Aorta (tissue), 5 donors: ENCODE results near the gene ANKRD18A. TPM values are rescaled to one million over a fixed set of nuclear protein-coding genes. Genes with fewer than 3 reads are reported as not detected.

ENCODE experiments used
- ATAC-seq: fragments of 200-7000 bp; cut with Tn5 transposase; one replicate; pipeline ENCODE4 v1.9.1; 2022; ENCODE audit warnings: moderate library complexity; ENCODE audit not compliant: low FRiP score
- DNase-seq, 2 donors: peaks; one replicate each; pipeline ENCODE4 v3.0.0-alpha.2; 2020
- H3K27ac ChIP-seq, 2 donors: one replicate each; pipeline ENCODE4 v1.5.1; 2013; ENCODE audit warnings: low read length in 2 of 2, mild to moderate bottlenecking in 2 of 2, moderate library complexity in 2 of 2, control low read depth in 1 of 2, inconsistent platforms in 1 of 2, low read depth in 1 of 2
- H3K27me3 ChIP-seq, 2 donors: one replicate each; pipeline ENCODE4 v1.6.1; 2013; ENCODE audit warnings: control low read depth in 1 of 2, low read length in 1 of 2, mild to moderate bottlenecking in 1 of 2, moderate library complexity in 1 of 2; ENCODE audit not compliant: insufficient read depth in 2 of 2, control insufficient read depth in 1 of 2
- H3K36me3 ChIP-seq, 2 donors: one replicate each; pipeline ENCODE4 v1.6.1; 2013; ENCODE audit warnings: control low read depth in 1 of 2, low read length in 1 of 2, mild to moderate bottlenecking in 1 of 2; ENCODE audit not compliant: insufficient read depth in 2 of 2, control insufficient read depth in 1 of 2
- H3K4me1 ChIP-seq, 2 donors: one replicate each; pipeline ENCODE4 v1.6.1; 2013; ENCODE audit warnings: low read length in 2 of 2, control low read depth in 1 of 2, mild to moderate bottlenecking in 1 of 2, moderate library complexity in 1 of 2; ENCODE audit not compliant: insufficient read depth in 2 of 2, control insufficient read depth in 1 of 2
- H3K4me3 ChIP-seq, 2 donors: one replicate each; pipeline ENCODE4 v1.5.1; 2013; ENCODE audit warnings: low read length in 2 of 2, control low read depth in 1 of 2, mild to moderate bottlenecking in 1 of 2
- H3K9me3 ChIP-seq: one replicate; pipeline ENCODE4 v1.6.1; 2013; ENCODE audit warnings: mild to moderate bottlenecking, low read length; ENCODE audit not compliant: control insufficient read depth
- WGBS, 2 donors: extraction: QIAGEN DNeasy Blood & Tissue Kit; methylation state at CpG; one replicate each; pipeline ENCODE4 v1.1.7; 2013; 5-methylcytosine and 5-hydroxymethylcytosine counted together
- intact Hi-C, 2 donors: fragments of 100-400 bp; cut with DNase I; formaldehyde crosslinking; loops; one replicate each; pipeline versions ENCODE4 v1.14.2 to v1.15.0; 2022
- long read RNA-seq, 2 donors: library from polyadenylated mRNA; unstranded; transcript quantifications; one replicate each; pipeline ENCODE4 v2.0.0, GENCODE V29; 2020 to 2021
- polyA plus RNA-seq, 2 donors: library from polyadenylated mRNA; stranded (reverse); fragments of 200-250 nt; gene quantifications; one replicate each; pipeline ENCODE4 v1.2.3, GENCODE V29; 2013
- total RNA-seq, 2 donors: library from RNA; stranded (reverse); fragmentation: NEBNext Ultra II Directional; extraction: Animal tissue kit (Norgen Biotek cat#: 25700); gene quantifications; one replicate each; pipeline ENCODE4 v1.2.1, GENCODE V29; 2021
- donor health status: healthy with polysubstance abuse.
- donor health status: Bipolar disorder and iron deficiency.
- donor health status: DM: no; HTN: no; CAD: no.
- donor health status: DM: no; HTN: no; CAD: no.
- donor health status: DM: yes; HTN: yes; CAD: no.

Gene ANKRD18A
- under 1 TPM; 0.06 to 0.18 TPM for total RNA-seq
- polyA plus RNA-seq = not detected
- long read RNA-seq, donor 1 = 0 reads
- long read RNA-seq, donor 2 = 0 reads

DNA sequence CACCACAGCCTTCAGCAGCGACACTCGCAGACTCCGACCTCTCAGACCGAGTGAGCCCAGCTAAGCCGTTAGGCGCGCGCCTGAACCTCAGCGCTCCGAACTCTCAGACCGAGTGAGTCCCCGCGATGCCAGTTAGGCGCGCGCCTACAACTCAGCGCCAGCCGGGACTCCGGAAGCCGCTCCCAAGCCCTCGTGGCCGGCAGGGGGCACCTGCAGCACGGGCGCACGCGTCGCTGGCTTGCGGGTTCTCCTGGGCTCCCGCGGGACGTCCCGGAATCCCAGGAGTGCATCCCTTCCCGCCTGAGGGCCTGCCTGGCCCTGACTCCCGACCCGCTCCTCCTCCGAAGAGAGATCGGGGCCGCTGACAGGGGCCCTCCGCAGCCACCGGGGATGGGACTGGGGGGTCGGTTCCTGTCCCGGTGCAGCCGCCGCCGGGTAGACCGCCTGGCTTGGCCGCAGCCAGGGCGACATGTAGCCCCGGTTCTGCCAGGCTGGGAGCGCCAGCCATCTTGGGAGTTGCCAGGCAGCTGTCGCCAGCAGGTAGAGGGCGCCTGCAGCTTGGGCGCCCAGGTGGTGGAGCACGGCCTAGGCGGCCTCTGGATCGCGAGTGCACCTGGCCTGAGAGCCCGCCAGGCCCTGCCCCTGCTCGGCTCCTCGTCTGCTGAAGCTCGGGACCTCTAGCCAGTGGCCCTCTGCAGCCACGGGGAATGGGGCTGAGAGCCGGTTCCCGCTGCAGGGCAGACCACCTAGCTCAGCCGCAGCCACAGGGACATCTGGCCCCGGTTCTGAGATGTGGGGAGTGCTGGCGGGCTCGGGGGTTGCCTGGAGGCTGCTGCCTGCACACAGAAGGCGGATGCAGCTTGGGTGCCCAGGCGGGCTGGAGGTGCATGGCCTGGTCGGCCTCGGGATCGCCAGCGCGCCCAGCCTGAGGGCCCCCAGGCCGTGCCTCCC is at the start of gene ANKRD18A:
TSS of gene ANKRD18A (minus strand) at position 114 of the 951 bp plus-strand sequence. CDS start 311 bp downstream, outside the sequence.
- ATAC-seq = peak; percentile 75

DNA sequence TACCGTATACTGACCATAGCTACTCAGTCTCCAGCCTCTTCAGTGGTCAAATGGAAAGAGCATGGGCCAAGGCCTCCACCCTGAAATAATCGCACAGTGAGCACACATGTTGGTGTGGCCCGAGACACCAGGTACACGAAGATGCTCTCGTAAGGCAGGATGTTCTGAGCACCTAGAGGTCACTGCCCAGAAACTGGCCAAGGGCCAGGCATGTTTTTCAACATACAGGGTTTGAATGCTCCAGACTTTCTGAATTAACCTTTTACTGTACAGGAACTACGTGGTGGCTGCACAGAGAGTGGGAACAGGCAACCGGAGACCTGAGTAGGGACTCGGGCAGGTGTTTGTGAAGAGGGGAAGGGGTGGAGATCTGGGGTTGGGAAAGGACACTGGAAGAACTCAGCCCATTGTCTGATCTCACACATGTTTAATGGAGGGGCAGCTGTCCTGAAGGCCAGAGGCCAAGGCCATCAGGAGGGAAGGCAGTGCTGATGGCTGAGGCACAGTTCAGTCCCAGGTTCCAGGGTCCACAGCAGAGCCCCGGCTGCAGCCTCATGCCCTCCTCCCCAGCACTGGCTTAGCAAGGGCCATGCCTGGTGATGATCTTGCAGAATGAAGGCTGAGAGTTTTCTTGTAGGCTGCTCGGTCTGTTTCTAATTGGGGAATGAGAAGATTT is 48.5 kb upstream of the ANKRD18A start:
- DNase-seq = no peak
- H3K4me1 ChIP-seq = no peaks in the 10 kb centered on the region
- no peaks in the 10 kb centered on the region for H3K36me3 ChIP-seq
- no peak overlapping the region for H3K27ac ChIP-seq
- no peaks in the 10 kb centered on the region for H3K9me3 ChIP-seq
- no peak for ATAC-seq
- no peaks in the 10 kb centered on the region for H3K27me3 ChIP-seq
- 93 to 95% methylated on average over 10 of the region's 10 CpGs for WGBS, 2 donors
- H3K4me3 ChIP-seq = no peak overlapping the region
- intact Hi-C loops = no loop called here

More for the DNA sequence above, at the start of gene ANKRD18A:
- H3K27me3 ChIP-seq = no peaks in the 10 kb centered on the region
- peak within 1 kb of the TSS in 1 of 2 donors; percentile 2 for H3K4me3 ChIP-seq
- no peaks in the 10 kb centered on the region for H3K4me1 ChIP-seq
- H3K36me3 ChIP-seq = no peaks in the 10 kb centered on the region
- intact Hi-C loops = no loop called here
- H3K9me3 ChIP-seq = no peaks in the 10 kb centered on the region
- DNase-seq = peak; percentile 62 to 84
- H3K27ac ChIP-seq = no peak within 1 kb of the TSS
- WGBS, 2 donors = 1 to 2% methylated on average over 64 to 76 of the region's 76 CpGs

DNA sequence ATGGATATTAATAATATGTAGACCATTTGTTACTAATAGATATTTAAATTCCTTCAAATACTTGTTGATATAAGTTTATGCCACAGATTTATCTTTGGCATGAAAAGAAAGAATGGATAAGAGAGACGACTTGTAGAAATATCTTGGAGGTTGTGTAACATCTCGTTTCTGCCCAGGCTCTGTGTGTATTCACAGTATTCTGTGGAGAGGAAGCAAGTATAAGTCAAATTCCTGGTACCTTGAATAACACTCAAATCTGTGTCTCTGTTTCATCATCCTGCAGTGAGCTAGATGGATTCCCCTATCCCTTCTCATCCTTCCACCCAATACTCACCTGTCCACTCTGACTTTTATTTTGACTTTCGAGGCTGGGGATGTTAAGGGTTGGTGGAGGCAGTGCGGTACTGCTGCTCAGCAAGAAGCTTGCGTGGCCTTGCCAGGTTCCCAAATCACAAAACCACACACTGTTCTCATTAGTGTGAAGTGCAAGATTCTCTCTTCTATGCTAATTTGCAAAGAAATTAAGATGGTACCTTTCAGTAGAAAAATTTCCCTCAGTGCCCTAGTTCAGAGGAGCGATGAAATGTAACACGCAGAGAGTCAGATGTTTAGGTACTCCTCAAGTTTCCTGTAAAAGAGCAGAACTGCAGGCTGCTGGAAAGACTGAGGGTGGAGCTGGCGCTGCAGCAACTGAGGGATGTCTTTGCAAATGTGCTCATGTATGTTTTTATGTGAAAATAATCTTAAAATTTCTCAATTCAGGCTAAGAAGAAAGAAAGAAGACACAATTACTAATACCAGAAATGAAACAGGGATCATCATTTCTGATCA is 42.6 kb upstream of the ANKRD18A start:
- Histone ChIP-seq H3K4me3 (no peak overlapping the region), H3K4me1 (no peaks in the 10 kb centered on the region), H3K9me3 (no peaks in the 10 kb centered on the region), H3K36me3 (no peaks in the 10 kb centered on the region), H3K27me3 (no peaks in the 10 kb centered on the region), H3K27ac (no peak overlapping the region)
- 49 to 59% methylated on average over 8 of the region's 8 CpGs for WGBS, 2 donors
- DNase-seq (no peak), ATAC-seq (no peak)
- intact Hi-C loops = no loop called here

DNA sequence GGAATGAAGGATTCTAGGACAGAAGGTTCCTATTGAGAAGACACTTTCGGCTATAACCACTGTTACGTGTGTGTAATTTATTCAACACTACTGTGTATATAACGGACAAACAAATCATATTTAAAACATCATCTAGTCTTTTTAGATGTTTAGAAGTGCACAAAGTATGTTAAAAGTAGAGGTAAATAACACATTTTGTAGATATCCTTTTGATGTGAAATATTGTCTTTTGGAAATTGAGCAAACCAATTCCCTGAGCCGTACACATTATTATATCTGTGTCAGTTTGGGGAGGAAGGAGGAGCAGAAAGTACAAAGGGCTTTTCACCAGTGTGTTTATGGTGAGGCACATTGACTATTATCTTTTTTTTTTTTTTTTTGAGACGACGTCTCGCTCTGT is 39.1 kb upstream of the ANKRD18A start:
- Histone ChIP-seq H3K27ac (no peak overlapping the region), H3K4me1 (no peaks in the 10 kb centered on the region), H3K36me3 (no peaks in the 10 kb centered on the region), H3K27me3 (no peaks in the 10 kb centered on the region), H3K4me3 (no peak overlapping the region), H3K9me3 (no peaks in the 10 kb centered on the region)
- no peak for DNase-seq
- intact Hi-C loops = no loop called here
- 88 to 90% methylated on average over 7 of the region's 7 CpGs for WGBS, 2 donors
- ATAC-seq = no peak

DNA sequence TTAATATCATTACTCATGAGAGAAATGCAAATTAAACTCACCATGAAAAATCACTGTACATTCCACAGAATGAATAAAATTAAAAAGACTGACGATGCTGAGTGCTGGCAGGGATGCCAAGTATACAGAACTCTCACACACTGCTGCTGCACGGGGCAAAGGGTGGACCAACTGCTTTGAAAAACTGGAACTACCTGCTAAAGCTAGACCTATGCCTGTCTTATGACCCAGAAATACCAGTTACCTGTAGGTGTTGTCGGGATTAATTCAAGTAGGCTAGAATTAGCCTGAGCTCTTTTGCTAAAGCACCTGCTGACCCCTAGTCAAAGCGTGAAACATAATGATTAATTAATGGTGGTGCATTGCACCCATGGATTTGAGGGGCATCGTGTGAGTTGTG is 36.5 kb upstream of the ANKRD18A start:
- Histone ChIP-seq H3K27me3 (no peaks in the 10 kb centered on the region), H3K27ac (no peak overlapping the region), H3K9me3 (no peaks in the 10 kb centered on the region), H3K36me3 (no peaks in the 10 kb centered on the region), H3K4me1 (no peaks in the 10 kb centered on the region), H3K4me3 (no peak overlapping the region)
- intact Hi-C loops = no loop called here
- DNase-seq (no peak), ATAC-seq (no peak)
- whole genome bisulfite sequencing, 2 donors = 23 to 24% methylated on average over 5 of the region's 5 CpGs

DNA sequence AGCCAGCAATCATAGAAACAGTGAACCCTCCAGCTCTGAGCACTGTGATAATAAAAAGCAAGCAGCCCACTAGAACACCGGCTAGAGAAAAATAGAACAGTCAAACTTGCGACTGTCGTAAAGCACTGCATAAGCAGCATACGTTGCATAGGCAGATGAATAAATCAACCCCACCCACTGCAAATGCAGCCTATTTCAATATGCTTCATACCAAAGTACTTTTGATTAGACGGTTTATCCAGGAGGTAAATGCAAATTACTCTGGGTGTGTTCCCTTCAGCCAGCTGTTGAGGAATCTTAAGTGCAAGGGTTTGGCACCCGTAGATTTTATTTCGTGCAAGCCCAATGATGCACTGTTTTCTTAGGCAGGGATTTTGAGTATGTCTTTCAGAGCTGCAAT is 32.1 kb upstream of the ANKRD18A start:
- Histone ChIP-seq H3K27ac (no peak overlapping the region), H3K4me3 (no peak overlapping the region), H3K9me3 (no peaks in the 10 kb centered on the region), H3K4me1 (no peaks in the 10 kb centered on the region), H3K36me3 (no peaks in the 10 kb centered on the region), H3K27me3 (no peaks in the 10 kb centered on the region)
- ATAC-seq (no peak), DNase-seq (no peak)
- intact Hi-C loops = no loop called here
- WGBS, 2 donors = 57 to 64% methylated on average over 7 of the region's 7 CpGs

DNA sequence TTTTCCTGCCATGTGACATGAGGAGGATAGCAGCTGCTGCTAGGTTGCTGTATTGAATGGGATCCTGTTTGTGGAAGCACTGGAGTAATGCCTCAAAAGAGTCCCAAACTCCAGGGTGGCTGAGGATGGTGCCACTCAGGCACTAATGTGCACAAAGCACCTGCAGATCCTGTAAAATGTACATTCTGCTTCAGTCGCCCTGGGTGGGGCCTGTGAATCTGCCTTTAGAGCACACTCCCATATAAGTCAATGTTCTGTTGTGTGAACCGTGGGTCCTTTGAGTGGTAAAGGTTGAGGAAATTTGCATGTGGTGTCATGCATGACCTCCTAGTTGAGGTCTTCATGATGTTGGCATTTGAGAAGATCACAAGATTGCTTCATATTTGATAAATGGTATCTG is 31.6 kb upstream of the ANKRD18A start:
- H3K9me3 ChIP-seq = no peaks in the 10 kb centered on the region
- intact Hi-C loops = no loop called here
- DNase-seq (no peak), ATAC-seq (no peak)
- no peaks in the 10 kb centered on the region for H3K4me1 ChIP-seq
- H3K36me3 ChIP-seq = no peaks in the 10 kb centered on the region
- H3K27ac ChIP-seq = no peak overlapping the region
- 78 to 82% methylated on average over 2 of the region's 2 CpGs for WGBS, 2 donors
- no peaks in the 10 kb centered on the region for H3K27me3 ChIP-seq
- no peak overlapping the region for H3K4me3 ChIP-seq

DNA sequence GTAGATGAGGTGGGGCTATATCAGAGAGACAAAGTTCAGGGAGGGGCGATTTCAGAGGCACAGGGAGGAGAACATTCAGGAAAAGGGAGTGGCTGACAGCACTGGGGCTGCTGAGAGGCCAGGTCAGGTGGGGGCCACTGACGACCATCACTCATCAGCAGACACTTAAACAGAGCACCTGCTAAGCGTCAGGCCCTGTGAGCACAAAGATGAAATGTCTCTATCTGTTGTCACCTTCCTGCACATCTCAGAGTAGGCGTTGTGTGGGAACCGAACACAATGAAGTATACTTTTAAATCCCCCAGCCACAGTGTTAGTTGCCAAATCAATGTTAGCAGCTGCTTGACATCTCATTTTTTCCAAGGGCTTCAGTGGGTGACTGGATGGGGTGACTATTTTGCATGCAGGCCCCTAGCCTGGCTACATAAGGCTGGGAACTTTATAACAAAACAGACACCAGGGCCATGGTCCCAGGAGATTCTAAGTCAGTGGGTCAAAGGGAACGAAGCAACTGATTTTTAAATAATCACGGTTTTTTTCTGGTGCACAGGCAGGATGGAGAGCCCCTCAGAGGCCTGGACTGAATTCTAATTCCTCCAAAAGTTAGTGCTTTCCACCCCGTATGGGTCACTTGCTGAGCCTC is 31.1 kb upstream of the ANKRD18A start:
- no peaks in the 10 kb centered on the region for H3K27me3 ChIP-seq
- intact Hi-C loops = no loop called here
- DNase-seq (no peak), ATAC-seq (no peak)
- no peaks in the 10 kb centered on the region for H3K36me3 ChIP-seq
- no peak overlapping the region for H3K4me3 ChIP-seq
- WGBS, 2 donors = 83 to 88% methylated on average over 8 of the region's 8 CpGs
- no peak overlapping the region for H3K27ac ChIP-seq
- no peaks in the 10 kb centered on the region for H3K9me3 ChIP-seq
- H3K4me1 ChIP-seq = no peaks in the 10 kb centered on the region
